Large intestine (tissue), 3 donors: ENCODE measurements around the gene HUS1B. TPM values are rescaled to one million over a fixed set of nuclear protein-coding genes. Genes with fewer than 3 reads are reported as not detected.

Experiments
- DNase-seq, 2 donors: peaks; one replicate each; pipeline versions ENCODE4 v3.0.0 to v3.0.0-alpha.2; 2013
- H3K27ac ChIP-seq: one replicate; pipeline ENCODE4 v1.5.1; 2013; ENCODE audit warnings: low read length
- H3K27me3 ChIP-seq: 2 replicates; pipeline ENCODE4 v1.6.1; 2013; ENCODE audit warnings: low read length; ENCODE audit not compliant: control insufficient read depth, insufficient read depth
- H3K36me3 ChIP-seq: 2 replicates; pipeline ENCODE4 v1.6.1; 2013; ENCODE audit warnings: low read length; ENCODE audit not compliant: control insufficient read depth, insufficient read depth
- H3K4me1 ChIP-seq: one replicate; pipeline ENCODE4 v1.6.1; 2013; ENCODE audit warnings: low read length; ENCODE audit not compliant: control insufficient read depth, insufficient read depth
- H3K4me3 ChIP-seq: one replicate; pipeline ENCODE4 v1.5.1; 2013; ENCODE audit warnings: low read length
- H3K9me3 ChIP-seq: one replicate; pipeline ENCODE4 v1.6.1; 2013; ENCODE audit warnings: mild to moderate bottlenecking, low read depth, low read length, moderate library complexity; ENCODE audit not compliant: control insufficient read depth
- WGBS: methylation state at CpG from one replicate; pipeline ENCODE4 v1.1.5; 2013; ENCODE audit warnings: low lambda C conversion rate; ENCODE audit not compliant: insufficient coverage; 5-methylcytosine and 5-hydroxymethylcytosine counted together
- polyA plus RNA-seq: library from polyadenylated mRNA; unstranded; fragments of 120-200 nt; gene quantifications from one replicate; pipeline ENCODE4 v1.2.1, GENCODE V29; 2013

HUS1B gene
- polyA plus RNA-seq, 1 donor, result 0.34 TPM

GRCh38 chr6:622462-622861, 34.4 kb downstream of the HUS1B start:
- 100% methylated on average over 3 of the region's 7 CpGs for WGBS
- H3K4me3 ChIP-seq, result no peak overlapping the region
- H3K27me3 ChIP-seq, result no peaks in the 10 kb centered on the region
- H3K27ac ChIP-seq, result peak overlapping the region; percentile 48
- DNase-seq, result no peak
- no peaks in the 10 kb centered on the region for H3K9me3 ChIP-seq
- no peaks in the 10 kb centered on the region for H3K4me1 ChIP-seq
- peaks cover 21% of the 10 kb centered on the region for H3K36me3 ChIP-seq

- Histone ChIP-seq H3K27me3 (no peaks in the 10 kb centered on the region), H3K27ac (peak overlapping the region; percentile 48), H3K9me3 (no peaks in the 10 kb centered on the region), H3K4me1 (no peaks in the 10 kb centered on the region), H3K4me3 (no peak overlapping the region), H3K36me3 (peaks cover 26% of the 10 kb centered on the region)
- no CpG with 5 or more reads among the region's 9 CpGs for WGBS
- no peak for DNase-seq
Measured at GRCh38 chr6:621931-622330, 35.0 kb downstream of the HUS1B start.

- no CpG with 5 or more reads among the region's 4 CpGs for WGBS
- DNase-seq, result no peak
- H3K9me3 ChIP-seq, result no peaks in the 10 kb centered on the region
- H3K27ac ChIP-seq, result no peak overlapping the region
- no peak overlapping the region for H3K4me3 ChIP-seq
- peaks cover 27% of the 10 kb centered on the region for H3K36me3 ChIP-seq
- no peaks in the 10 kb centered on the region for H3K4me1 ChIP-seq
- no peaks in the 10 kb centered on the region for H3K27me3 ChIP-seq
Measured at GRCh38 chr6:620950-621349, 36.0 kb downstream of the HUS1B start.

GRCh38 chr6:620166-620565, 36.7 kb downstream of the HUS1B start:
- no peaks in the 10 kb centered on the region for H3K9me3 ChIP-seq
- H3K27me3 ChIP-seq, result no peaks in the 10 kb centered on the region
- H3K27ac ChIP-seq, result no peak overlapping the region
- H3K4me1 ChIP-seq, result no peaks in the 10 kb centered on the region
- DNase-seq, result no peak
- WGBS, result no CpG with 5 or more reads among the region's 11 CpGs
- H3K36me3 ChIP-seq, result peaks cover 32% of the 10 kb centered on the region
- H3K4me3 ChIP-seq, result no peak overlapping the region

GRCh38 chr6:617456-618100, 39.3 kb downstream of the HUS1B start:
- H3K27me3 ChIP-seq, result no peaks in the 10 kb centered on the region
- no peaks in the 10 kb centered on the region for H3K9me3 ChIP-seq
- no CpG with 5 or more reads among the region's 11 CpGs for whole genome bisulfite sequencing
- H3K4me1 ChIP-seq, result no peaks in the 10 kb centered on the region
- H3K4me3 ChIP-seq, result no peak overlapping the region
- no peak for DNase-seq
- no peak overlapping the region for H3K27ac ChIP-seq
- peaks cover 39% of the 10 kb centered on the region for H3K36me3 ChIP-seq

- no peaks in the 10 kb centered on the region for H3K4me1 ChIP-seq
- WGBS, result no CpG with 5 or more reads among the region's 7 CpGs
- DNase-seq, result no peak
- no peak overlapping the region for H3K27ac ChIP-seq
- peaks cover 26% of the 10 kb centered on the region for H3K36me3 ChIP-seq
- H3K9me3 ChIP-seq, result no peaks in the 10 kb centered on the region
- no peaks in the 10 kb centered on the region for H3K27me3 ChIP-seq
- no peak overlapping the region for H3K4me3 ChIP-seq
Measured at GRCh38 chr6:613981-614380, 42.9 kb downstream of the HUS1B start.

- H3K36me3 ChIP-seq, result peaks cover 19% of the 10 kb centered on the region
- H3K9me3 ChIP-seq, result no peaks in the 10 kb centered on the region
- H3K27me3 ChIP-seq, result no peaks in the 10 kb centered on the region
- H3K4me1 ChIP-seq, result no peaks in the 10 kb centered on the region
- no CpG with 5 or more reads among the region's 4 CpGs for WGBS
- no peak overlapping the region for H3K27ac ChIP-seq
- H3K4me3 ChIP-seq, result no peak overlapping the region
- DNase-seq, result no peak
Measured at GRCh38 chr6:611928-612327, 45.0 kb downstream of the HUS1B start.

- 67% methylated on average over 1 of the region's 2 CpGs for WGBS
- H3K36me3 ChIP-seq, result peaks cover 23% of the 10 kb centered on the region
- H3K9me3 ChIP-seq, result no peaks in the 10 kb centered on the region
- no peaks in the 10 kb centered on the region for H3K27me3 ChIP-seq
- H3K27ac ChIP-seq, result no peak overlapping the region
- no peak overlapping the region for H3K4me3 ChIP-seq
- no peak for DNase-seq
- H3K4me1 ChIP-seq, result no peaks in the 10 kb centered on the region
Measured at GRCh38 chr6:610882-611281, 46.0 kb downstream of the HUS1B start.

- Histone ChIP-seq H3K4me3 (no peak overlapping the region), H3K36me3 (peaks cover 17% of the 10 kb centered on the region), H3K4me1 (no peaks in the 10 kb centered on the region), H3K27ac (no peak overlapping the region), H3K9me3 (no peaks in the 10 kb centered on the region), H3K27me3 (no peaks in the 10 kb centered on the region)
- DNase-seq, result no peak
- WGBS, result 96% methylated on average over 4 of the region's 4 CpGs
Measured at GRCh38 chr6:609905-610304, 47.0 kb downstream of the HUS1B start.

- DNase-seq, result no peak
- H3K4me3 ChIP-seq, result no peak overlapping the region
- H3K27ac ChIP-seq, result no peak overlapping the region
- H3K36me3 ChIP-seq, result peaks cover 9% of the 10 kb centered on the region
- H3K27me3 ChIP-seq, result no peaks in the 10 kb centered on the region
- WGBS, result 96% methylated on average over 3 of the region's 14 CpGs
- H3K4me1 ChIP-seq, result no peaks in the 10 kb centered on the region
- H3K9me3 ChIP-seq, result no peaks in the 10 kb centered on the region
Measured at GRCh38 chr6:606829-607379, 50.0 kb downstream of the HUS1B start.
